ENCODE measurements around the gene TF.

The TF gene

GRCh38 chr3:133709139-133709750 is 36.9 kb upstream of the TF start:
- Histone ChIP-seq H2BK12ac (ENCODE audit: low read length in 2 of 2) (no peak overlapping the region), H2BK5ac (ENCODE audit: low read depth, low read length, poor library complexity, severe bottlenecking) (no peak overlapping the region), H3K18ac (ENCODE audit: low read depth in 1 of 2, low read length in 2 of 2) (no peak overlapping the region), H3K9me3 (ENCODE audit: control insufficient read depth, low read length) (no peaks in the 10 kb centered on the region), H3K4me1 (ENCODE audit: control insufficient read depth, insufficient read depth, low read depth, low read length) (no peaks in the 10 kb centered on the region), H3K4me2 (ENCODE audit: low read length, poor library complexity, severe bottlenecking) (no peak overlapping the region), H2AFZ (ENCODE audit: low read depth, low read length) (no peak overlapping the region), H3K79me1 (replicated peaks; ENCODE audit: low read length, poor library complexity, severe bottlenecking) (no peaks in the 10 kb centered on the region), H2AK5ac (ENCODE audit: low read length, severe bottlenecking) (no peak overlapping the region), H4K91ac (ENCODE audit: low read length) (no peak overlapping the region), H3K9ac (ENCODE audit: low read length) (no peak overlapping the region), H2BK120ac (ENCODE audit: low read depth, low read length) (no peak overlapping the region), H3K4me3 (ENCODE audit: insufficient read depth in 1 of 2, low read depth in 1 of 2, low read length in 2 of 2) (no peak overlapping the region), H3K36me3 (ENCODE audit: control insufficient read depth in 1 of 2, insufficient read depth in 2 of 2, low read depth in 1 of 2, low read length in 2 of 2) (no peaks in the 10 kb centered on the region), H4K8ac (ENCODE audit: low read length) (no peak overlapping the region), H3K23ac (ENCODE audit: low read length in 2 of 2) (no peak overlapping the region), H3K4ac (ENCODE audit: low read depth in 1 of 2, low read length in 2 of 2) (no peak overlapping the region), H2BK15ac (ENCODE audit: low read depth, poor library complexity, severe bottlenecking) (no peak overlapping the region), H3K27ac (ENCODE audit: low read length, poor library complexity, severe bottlenecking) (no peak overlapping the region), H3K27me3 (ENCODE audit: control insufficient read depth in 1 of 2, insufficient read depth in 1 of 2, low read length in 2 of 2) (peaks cover 6 to 22% of the 10 kb centered on the region in 2 experiments), H3K14ac (ENCODE audit: low read length in 2 of 2) (no peak overlapping the region)
- DNase-seq = no peak
- WGBS = 95% methylated on average over 1 of the region's 3 CpGs

- Histone ChIP-seq H2BK15ac (ENCODE audit: low read depth, poor library complexity, severe bottlenecking) (no peak overlapping the region), H3K27ac (ENCODE audit: low read length, poor library complexity, severe bottlenecking) (no peak overlapping the region), H2BK5ac (ENCODE audit: low read depth, low read length, poor library complexity, severe bottlenecking) (no peak overlapping the region), H3K18ac (ENCODE audit: low read depth in 1 of 2, low read length in 2 of 2) (no peak overlapping the region), H3K14ac (ENCODE audit: low read length in 2 of 2) (no peak overlapping the region), H3K9me3 (ENCODE audit: control insufficient read depth, low read length) (peaks cover 3% of the 10 kb centered on the region), H4K8ac (ENCODE audit: low read length) (no peak overlapping the region), H3K4me3 (ENCODE audit: insufficient read depth in 1 of 2, low read depth in 1 of 2, low read length in 2 of 2) (no peak overlapping the region), H3K36me3 (ENCODE audit: control insufficient read depth in 1 of 2, insufficient read depth in 2 of 2, low read depth in 1 of 2, low read length in 2 of 2) (no peaks in the 10 kb centered on the region), H3K4ac (ENCODE audit: low read depth in 1 of 2, low read length in 2 of 2) (no peak overlapping the region), H2BK12ac (ENCODE audit: low read length in 2 of 2) (no peak overlapping the region), H3K79me1 (replicated peaks; ENCODE audit: low read length, poor library complexity, severe bottlenecking) (no peaks in the 10 kb centered on the region), H3K4me1 (ENCODE audit: control insufficient read depth, insufficient read depth, low read depth, low read length) (no peaks in the 10 kb centered on the region), H3K4me2 (ENCODE audit: low read length, poor library complexity, severe bottlenecking) (no peak overlapping the region), H4K91ac (ENCODE audit: low read length) (no peak overlapping the region), H3K27me3 (ENCODE audit: control insufficient read depth in 1 of 2, insufficient read depth in 1 of 2, low read length in 2 of 2) (peaks cover 14 to 19% of the 10 kb centered on the region in 2 experiments), H2AK5ac (ENCODE audit: low read length, severe bottlenecking) (no peak overlapping the region), H2AFZ (ENCODE audit: low read depth, low read length) (no peak overlapping the region), H2BK120ac (ENCODE audit: low read depth, low read length) (no peak overlapping the region), H3K9ac (ENCODE audit: low read length) (no peak overlapping the region), H3K23ac (ENCODE audit: low read length in 2 of 2) (no peak overlapping the region)
- no peak for DNase-seq
- WGBS = 85% methylated on average over 4 of the region's 4 CpGs
These were observed 35.2 kb upstream of the TF start for GRCh38 chr3:133711013-133711412.

- Histone ChIP-seq H3K9ac (ENCODE audit: low read length) (no peak overlapping the region), H3K36me3 (ENCODE audit: control insufficient read depth in 1 of 2, insufficient read depth in 2 of 2, low read depth in 1 of 2, low read length in 2 of 2) (no peaks in the 10 kb centered on the region), H3K27me3 (ENCODE audit: control insufficient read depth in 1 of 2, insufficient read depth in 1 of 2, low read length in 2 of 2) (peaks cover 11 to 16% of the 10 kb centered on the region in 2 experiments), H3K9me3 (ENCODE audit: control insufficient read depth, low read length) (peaks cover 3% of the 10 kb centered on the region), H4K8ac (ENCODE audit: low read length) (no peak overlapping the region), H2BK15ac (ENCODE audit: low read depth, poor library complexity, severe bottlenecking) (no peak overlapping the region), H3K4me2 (ENCODE audit: low read length, poor library complexity, severe bottlenecking) (no peak overlapping the region), H2AK5ac (ENCODE audit: low read length, severe bottlenecking) (no peak overlapping the region), H2BK5ac (ENCODE audit: low read depth, low read length, poor library complexity, severe bottlenecking) (no peak overlapping the region), H3K14ac (ENCODE audit: low read length in 2 of 2) (no peak overlapping the region), H2BK12ac (ENCODE audit: low read length in 2 of 2) (no peak overlapping the region), H2BK120ac (ENCODE audit: low read depth, low read length) (no peak overlapping the region), H3K23ac (ENCODE audit: low read length in 2 of 2) (no peak overlapping the region), H3K4me3 (ENCODE audit: insufficient read depth in 1 of 2, low read depth in 1 of 2, low read length in 2 of 2) (no peak overlapping the region), H3K4ac (ENCODE audit: low read depth in 1 of 2, low read length in 2 of 2) (no peak overlapping the region), H3K79me1 (replicated peaks; ENCODE audit: low read length, poor library complexity, severe bottlenecking) (no peaks in the 10 kb centered on the region), H2AFZ (ENCODE audit: low read depth, low read length) (no peak overlapping the region), H4K91ac (ENCODE audit: low read length) (no peak overlapping the region), H3K18ac (ENCODE audit: low read depth in 1 of 2, low read length in 2 of 2) (no peak overlapping the region), H3K27ac (ENCODE audit: low read length, poor library complexity, severe bottlenecking) (no peak overlapping the region), H3K4me1 (ENCODE audit: control insufficient read depth, insufficient read depth, low read depth, low read length) (no peaks in the 10 kb centered on the region)
- DNase-seq = no peak
- WGBS = 82% methylated on average over 5 of the region's 5 CpGs
These were observed 34.2 kb upstream of the TF start for GRCh38 chr3:133712017-133712416.

DNA sequence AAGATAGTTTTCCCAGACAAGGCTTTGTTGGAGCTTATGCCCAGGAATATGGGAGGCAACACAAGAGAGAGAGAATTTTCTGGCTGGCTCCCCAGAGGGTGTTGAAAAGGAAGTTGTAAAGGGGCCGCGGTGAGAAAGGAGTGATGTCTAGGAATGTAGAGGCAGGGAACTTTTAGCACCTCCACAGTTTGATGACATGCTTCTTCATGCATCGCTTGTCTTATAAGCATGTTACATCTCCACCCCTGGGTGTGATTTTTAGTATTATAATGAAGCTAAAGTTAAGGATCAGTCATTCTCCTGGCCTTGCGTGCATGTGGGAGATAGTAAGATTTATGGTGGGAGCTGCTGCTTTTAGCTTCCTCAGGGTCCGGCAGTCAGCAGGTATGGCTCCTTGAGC is 32.8 kb upstream of the TF start:
- H3K4me1 ChIP-seq (ENCODE audit: control insufficient read depth, insufficient read depth, low read depth, low read length) = no peaks in the 10 kb centered on the region
- no peak overlapping the region for H3K14ac ChIP-seq (ENCODE audit: low read length in 2 of 2)
- H2BK120ac ChIP-seq (ENCODE audit: low read depth, low read length) = no peak overlapping the region
- H2BK5ac ChIP-seq (ENCODE audit: low read depth, low read length, poor library complexity, severe bottlenecking) = no peak overlapping the region
- peaks cover 13 to 22% of the 10 kb centered on the region in 2 experiments for H3K27me3 ChIP-seq (ENCODE audit: control insufficient read depth in 1 of 2, insufficient read depth in 1 of 2, low read length in 2 of 2)
- no peak overlapping the region for H2AFZ ChIP-seq (ENCODE audit: low read depth, low read length)
- H3K18ac ChIP-seq (ENCODE audit: low read depth in 1 of 2, low read length in 2 of 2) = no peak overlapping the region
- no peak overlapping the region for H4K8ac ChIP-seq (ENCODE audit: low read length)
- 89% methylated on average over 5 of the region's 5 CpGs for WGBS
- H2BK15ac ChIP-seq (ENCODE audit: low read depth, poor library complexity, severe bottlenecking) = no peak overlapping the region
- no peak overlapping the region for H4K91ac ChIP-seq (ENCODE audit: low read length)
- H3K4ac ChIP-seq (ENCODE audit: low read depth in 1 of 2, low read length in 2 of 2) = no peak overlapping the region
- H3K4me3 ChIP-seq (ENCODE audit: insufficient read depth in 1 of 2, low read depth in 1 of 2, low read length in 2 of 2) = no peak overlapping the region
- H3K9ac ChIP-seq (ENCODE audit: low read length) = no peak overlapping the region
- H3K4me2 ChIP-seq (ENCODE audit: low read length, poor library complexity, severe bottlenecking) = no peak overlapping the region
- H3K27ac ChIP-seq (ENCODE audit: low read length, poor library complexity, severe bottlenecking) = no peak overlapping the region
- no peak overlapping the region for H2BK12ac ChIP-seq (ENCODE audit: low read length in 2 of 2)
- H3K79me1 ChIP-seq (replicated peaks; ENCODE audit: low read length, poor library complexity, severe bottlenecking) = no peaks in the 10 kb centered on the region
- H3K9me3 ChIP-seq (ENCODE audit: control insufficient read depth, low read length) = peaks cover 9% of the 10 kb centered on the region
- H3K23ac ChIP-seq (ENCODE audit: low read length in 2 of 2) = no peak overlapping the region
- no peak overlapping the region for H2AK5ac ChIP-seq (ENCODE audit: low read length, severe bottlenecking)
- H3K36me3 ChIP-seq (ENCODE audit: control insufficient read depth in 1 of 2, insufficient read depth in 2 of 2, low read depth in 1 of 2, low read length in 2 of 2) = no peaks in the 10 kb centered on the region
- DNase-seq = no peak

Measured in mesenchymal stem cell (in vitro differentiated cells and primary cell).